CD8-positive, alpha-beta T cell (primary cell): Measurements from ENCODE around the gene LAMTOR4. TPM values are rescaled to one million over a fixed set of nuclear protein-coding genes. Genes with fewer than 3 reads are reported as not detected.

Experiments used
- microRNA-seq: library from miRNA; unstranded; fragments of <30 nt; microRNA quantifications from one replicate; pipeline ENCODE4 v1.2.0, GENCODE V29; 2022; ENCODE audit warnings: borderline microRNAs expressed
- total RNA-seq, 46 experiments: library from RNA in 2 of 46; stranded (reverse) in 2 of 46; gene quantifications; one replicate each; pipeline ENCODE4 v1.2.3 and lab custom pipeline; 2021 to 2026

LAMTOR4 gene
- total RNA-seq, 2 experiments from 2014 or later, result 68.4 to 83.1 TPM

Small RNAs within 50 kb of the gene (microRNA-seq; reads per million reads assigned to microRNA genes)
- not detected for gene MIR4658

Other genes starting within 250 kb of the LAMTOR4 start
- 10 to 100 TPM; 22.5 to 24.9 TPM for gene TRIM4, start 229.4 kb upstream of the LAMTOR4 start, total RNA-seq
- not detected for gene GJC3, start 219.3 kb upstream of the LAMTOR4 start, total RNA-seq
- not detected for gene AZGP1, start 172.9 kb upstream of the LAMTOR4 start, total RNA-seq
- gene ZKSCAN1, start 133.3 kb upstream of the LAMTOR4 start, total RNA-seq, result 10 to 100 TPM; 30.0 to 35.9 TPM
- gene ZSCAN21, start 99.1 kb upstream of the LAMTOR4 start, total RNA-seq, result 1 to 10 TPM; 4.8 to 5.7 TPM
- gene ZNF3, start 67.2 kb upstream of the LAMTOR4 start, total RNA-seq, result 10 to 100 TPM; 34.9 to 35.6 TPM
- gene COPS6, start 59.9 kb upstream of the LAMTOR4 start, total RNA-seq, result 10 to 100 TPM; 73.2 to 77.8 TPM
- gene MCM7, start 47.5 kb upstream of the LAMTOR4 start, total RNA-seq, result 10 to 100 TPM; 63.7 to 64.6 TPM
- gene AP4M1, start 47.3 kb upstream of the LAMTOR4 start, total RNA-seq, result 1 to 10 TPM; 2.8 to 3.9 TPM
- gene TAF6, start 29.6 kb upstream of the LAMTOR4 start, total RNA-seq, result 10 to 100 TPM; 24.9 to 31.6 TPM
- 10 to 100 TPM; 21.4 to 24.4 TPM for gene CNPY4, start 29.3 kb upstream of the LAMTOR4 start, total RNA-seq
- gene MBLAC1, start 22.0 kb upstream of the LAMTOR4 start, total RNA-seq, result 1 to 10 TPM; 4.2 to 4.6 TPM
- gene TRAPPC14, start 9.8 kb downstream of the LAMTOR4 start, total RNA-seq, result 10 to 100 TPM; 40.6 to 47.1 TPM
- gene GAL3ST4, start 19.7 kb downstream of the LAMTOR4 start, total RNA-seq, result 10 to 100 TPM; 10.2 to 11.5 TPM
- 10 to 100 TPM; 10.5 to 13.3 TPM for gene GPC2, start 28.5 kb downstream of the LAMTOR4 start, total RNA-seq
- gene STAG3, start 29.0 kb downstream of the LAMTOR4 start, total RNA-seq, result 1 to 10 TPM; 6.3 to 6.6 TPM
- 10 to 100 TPM; 34.6 to 37.0 TPM for gene PVRIG, start 71.0 kb downstream of the LAMTOR4 start, total RNA-seq
- gene SPDYE3, start 158.8 kb downstream of the LAMTOR4 start, total RNA-seq, result not detected
- gene PILRB, start 209.2 kb downstream of the LAMTOR4 start, total RNA-seq, result 10 to 100 TPM; 73.6 to 84.3 TPM
- gene PILRA, start 224.6 kb downstream of the LAMTOR4 start, total RNA-seq, result 10 to 100 TPM in 1 of 2 experiments, 1 to 10 TPM in 1; 8.9 to 10.2 TPM